Esophagus muscularis mucosa (tissue), 3 donors: Measurements from ENCODE around the gene OTOGL.

Source experiments
- CTCF ChIP-seq, 3 experiments: fragments of 200-600 bp in 2 of 3; fragments of 450-650 bp in 1 of 3; sonication (generic) in 2 of 3; IDR thresholded peaks; one replicate each; pipeline ENCODE4 v1.5.1; 2017 to 2019; ENCODE audit warnings: antibody characterized with exemption in 3 of 3, mild to moderate bottlenecking in 2 of 3, moderate library complexity in 1 of 3
- POLR2A ChIP-seq: fragments of 450-650 bp; IDR thresholded peaks from one replicate; pipeline ENCODE4 v1.6.1; 2017; ENCODE audit warnings: antibody characterized with exemption, moderate library complexity, mild to moderate bottlenecking, low read depth
- POLR2AphosphoS5 ChIP-seq, 2 donors: sonication (generic); formaldehyde crosslinking; IDR thresholded peaks; one replicate each; pipeline ENCODE4 v1.6.1; 2017; ENCODE audit warnings: antibody characterized with exemption in 2 of 2

GRCh38 chr12:80195737-80196136 lies 96.4 kb downstream of the OTOGL start:
- TF ChIP-seq POLR2A (no peak), CTCF (IDR thresholded peaks at IDR 0.05) (no peak), POLR2AphosphoS5 (IDR thresholded peaks at IDR 0.05) (no peak)
